ENCODE results near the gene CASS4.

- TF ChIP-seq, protein P1, sequence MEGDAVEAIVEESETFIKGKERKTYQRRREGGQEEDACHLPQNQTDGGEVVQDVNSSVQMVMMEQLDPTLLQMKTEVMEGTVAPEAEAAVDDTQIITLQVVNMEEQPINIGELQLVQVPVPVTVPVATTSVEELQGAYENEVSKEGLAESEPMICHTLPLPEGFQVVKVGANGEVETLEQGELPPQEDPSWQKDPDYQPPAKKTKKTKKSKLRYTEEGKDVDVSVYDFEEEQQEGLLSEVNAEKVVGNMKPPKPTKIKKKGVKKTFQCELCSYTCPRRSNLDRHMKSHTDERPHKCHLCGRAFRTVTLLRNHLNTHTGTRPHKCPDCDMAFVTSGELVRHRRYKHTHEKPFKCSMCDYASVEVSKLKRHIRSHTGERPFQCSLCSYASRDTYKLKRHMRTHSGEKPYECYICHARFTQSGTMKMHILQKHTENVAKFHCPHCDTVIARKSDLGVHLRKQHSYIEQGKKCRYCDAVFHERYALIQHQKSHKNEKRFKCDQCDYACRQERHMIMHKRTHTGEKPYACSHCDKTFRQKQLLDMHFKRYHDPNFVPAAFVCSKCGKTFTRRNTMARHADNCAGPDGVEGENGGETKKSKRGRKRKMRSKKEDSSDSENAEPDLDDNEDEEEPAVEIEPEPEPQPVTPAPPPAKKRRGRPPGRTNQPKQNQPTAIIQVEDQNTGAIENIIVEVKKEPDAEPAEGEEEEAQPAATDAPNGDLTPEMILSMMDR (IDR thresholded peaks at IDR 0.05): no peak
- TF ChIP-seq EP300 (IDR thresholded peaks at IDR 0.05) (no peak), POLR2AphosphoS5 (IDR thresholded peaks at IDR 0.05) (no peak)
Measured at GRCh38 chr20:56460459-56460858, 48.4 kb downstream of the CASS4 start.

Measured in gastroesophageal sphincter (tissue), 3 donors.